Activated CD8-positive, alpha-beta T cell treated with anti-CD3 and anti-CD28 coated beads for 36 hours (primary cell): ENCODE results near the gene NOC4L. TPM values are rescaled to one million over a fixed set of nuclear protein-coding genes. Genes with fewer than 3 reads are reported as not detected.
"Not testable (repeated sequence)": the region's sequence is repeated elsewhere in the genome, so short reads cannot be mapped to it uniquely, and the experiment has no call there.

Experiments
- ATAC-seq: fragments of 200-7000 bp; cut with Tn5 transposase; one replicate; pipeline ENCODE4 v1.10.0; 2021; ENCODE audit warnings: mild to moderate bottlenecking, moderate library complexity
- CTCF ChIA-PET: fragments of 350-600 bp; sonication (Branson Sonifier 250); formaldehyde crosslinking; loops from one replicate; lab custom pipeline; 2021; ENCODE audit warnings: antibody characterized with exemption; lab: Charles Lee
- POLR2A ChIA-PET: fragments of 350-600 bp; sonication (Branson Sonifier 250); formaldehyde crosslinking; loops from one replicate; lab custom pipeline; 2021; ENCODE audit warnings: antibody characterized with exemption; lab: Charles Lee
- DNase-seq: peaks from one replicate; pipeline ENCODE4 v3.0.0-alpha.2; 2020
- H3K27ac Mint-ChIP-seq: one replicate; pipeline ENCODE4 v1.8.0; 2021; ENCODE audit warnings: mild to moderate bottlenecking, mixed read lengths
- H3K27me3 Mint-ChIP-seq: one replicate; pipeline ENCODE4 v1.8.0; 2021; ENCODE audit warnings: mixed read lengths
- H3K36me3 Mint-ChIP-seq: one replicate; pipeline ENCODE4 v1.8.0; 2021; ENCODE audit warnings: low read depth, mixed read lengths
- H3K4me1 Mint-ChIP-seq: one replicate; pipeline ENCODE4 v1.8.0; 2021; ENCODE audit warnings: low read depth, mixed read lengths
- H3K4me3 Mint-ChIP-seq: one replicate; pipeline ENCODE4 v1.8.0; 2021; ENCODE audit warnings: mild to moderate bottlenecking, moderate library complexity, mixed read lengths
- H3K9me3 Mint-ChIP-seq: one replicate; pipeline ENCODE4 v1.8.0; 2021; ENCODE audit warnings: mixed read lengths
- intact Hi-C: fragments of 100-400 bp; cut with micrococcal nuclease; formaldehyde crosslinking; loops from one replicate; pipeline ENCODE4 v1.10.0; 2022
- total RNA-seq, 2 experiments: library from RNA; stranded (reverse); gene quantifications; one replicate each; pipeline ENCODE4 v1.2.3, GENCODE V29; 2021
- TF ChIP-seq, protein P1 (sequence below): fragments of 200-600 bp; IDR thresholded peaks from one replicate; pipeline ENCODE4 v1.8.0; 2022; ENCODE audit warnings: antibody characterized with exemption, mild to moderate bottlenecking

NOC4L gene
- total RNA-seq, 2 experiments from 2014 or later = 35.6 to 41.2 TPM

DNA sequence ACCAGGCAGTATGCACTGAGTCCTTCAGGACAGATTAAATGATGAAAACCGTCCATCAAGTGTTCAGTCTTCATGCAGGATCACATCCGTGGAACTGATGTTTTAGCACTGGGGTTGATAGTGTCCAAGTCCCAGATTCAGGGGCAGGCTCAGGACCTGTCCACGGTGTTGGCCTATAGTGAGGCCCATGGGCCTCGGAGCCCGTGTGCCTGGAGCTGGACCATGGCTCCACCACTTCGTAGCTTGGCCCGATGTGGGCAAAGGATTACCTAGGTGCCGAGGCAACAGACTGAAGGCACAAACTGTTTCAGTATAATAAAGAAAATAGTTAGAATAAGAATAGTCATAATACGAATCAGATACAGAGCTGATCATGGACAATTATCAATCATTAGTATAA is 42.0 kb upstream of the NOC4L start:
- no peaks in the 10 kb centered on the region for H3K27me3 Mint-ChIP-seq
- POLR2A ChIA-PET = no interaction called here
- peaks cover 15% of the 10 kb centered on the region for H3K36me3 Mint-ChIP-seq
- H3K4me1 Mint-ChIP-seq = no peaks in the 10 kb centered on the region
- no peak overlapping the region for H3K27ac Mint-ChIP-seq
- DNase-seq (no peak), ATAC-seq (no peak)
- intact Hi-C loops = no loop called here
- CTCF ChIA-PET = no interaction called here
- H3K9me3 Mint-ChIP-seq = no peaks in the 10 kb centered on the region
- TF ChIP-seq, protein P1, sequence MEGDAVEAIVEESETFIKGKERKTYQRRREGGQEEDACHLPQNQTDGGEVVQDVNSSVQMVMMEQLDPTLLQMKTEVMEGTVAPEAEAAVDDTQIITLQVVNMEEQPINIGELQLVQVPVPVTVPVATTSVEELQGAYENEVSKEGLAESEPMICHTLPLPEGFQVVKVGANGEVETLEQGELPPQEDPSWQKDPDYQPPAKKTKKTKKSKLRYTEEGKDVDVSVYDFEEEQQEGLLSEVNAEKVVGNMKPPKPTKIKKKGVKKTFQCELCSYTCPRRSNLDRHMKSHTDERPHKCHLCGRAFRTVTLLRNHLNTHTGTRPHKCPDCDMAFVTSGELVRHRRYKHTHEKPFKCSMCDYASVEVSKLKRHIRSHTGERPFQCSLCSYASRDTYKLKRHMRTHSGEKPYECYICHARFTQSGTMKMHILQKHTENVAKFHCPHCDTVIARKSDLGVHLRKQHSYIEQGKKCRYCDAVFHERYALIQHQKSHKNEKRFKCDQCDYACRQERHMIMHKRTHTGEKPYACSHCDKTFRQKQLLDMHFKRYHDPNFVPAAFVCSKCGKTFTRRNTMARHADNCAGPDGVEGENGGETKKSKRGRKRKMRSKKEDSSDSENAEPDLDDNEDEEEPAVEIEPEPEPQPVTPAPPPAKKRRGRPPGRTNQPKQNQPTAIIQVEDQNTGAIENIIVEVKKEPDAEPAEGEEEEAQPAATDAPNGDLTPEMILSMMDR = no peak
- H3K4me3 Mint-ChIP-seq = no peak overlapping the region

DNA sequence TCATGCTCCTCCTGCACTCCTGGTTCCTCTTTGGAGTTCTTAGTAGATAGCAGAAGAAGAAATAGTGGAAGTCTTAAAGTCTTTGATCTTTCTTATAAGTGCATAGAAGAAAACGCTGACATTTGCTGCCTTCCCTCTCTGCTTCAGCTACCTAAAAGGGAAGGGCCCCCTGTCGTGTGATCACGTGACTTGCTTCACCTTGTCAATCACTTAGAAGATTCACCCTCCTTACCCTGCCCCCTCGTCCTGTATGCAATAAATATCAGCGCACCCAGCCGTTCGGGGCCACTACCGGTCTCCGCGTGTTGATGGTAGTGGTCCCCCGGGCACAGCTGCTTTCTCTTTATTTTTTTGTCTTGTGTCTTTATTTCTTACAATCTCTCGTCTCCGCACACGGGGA is 41.2 kb upstream of the NOC4L start:
- DNase-seq, ATAC-seq, H3K9me3 Mint-ChIP-seq, H3K27me3 Mint-ChIP-seq, H3K27ac Mint-ChIP-seq, H3K4me3 Mint-ChIP-seq, intact Hi-C loops, H3K4me1 Mint-ChIP-seq, POLR2A ChIA-PET, CTCF ChIA-PET: not testable (repeated sequence)
- peaks cover 14% of the 10 kb centered on the region for H3K36me3 Mint-ChIP-seq

DNA sequence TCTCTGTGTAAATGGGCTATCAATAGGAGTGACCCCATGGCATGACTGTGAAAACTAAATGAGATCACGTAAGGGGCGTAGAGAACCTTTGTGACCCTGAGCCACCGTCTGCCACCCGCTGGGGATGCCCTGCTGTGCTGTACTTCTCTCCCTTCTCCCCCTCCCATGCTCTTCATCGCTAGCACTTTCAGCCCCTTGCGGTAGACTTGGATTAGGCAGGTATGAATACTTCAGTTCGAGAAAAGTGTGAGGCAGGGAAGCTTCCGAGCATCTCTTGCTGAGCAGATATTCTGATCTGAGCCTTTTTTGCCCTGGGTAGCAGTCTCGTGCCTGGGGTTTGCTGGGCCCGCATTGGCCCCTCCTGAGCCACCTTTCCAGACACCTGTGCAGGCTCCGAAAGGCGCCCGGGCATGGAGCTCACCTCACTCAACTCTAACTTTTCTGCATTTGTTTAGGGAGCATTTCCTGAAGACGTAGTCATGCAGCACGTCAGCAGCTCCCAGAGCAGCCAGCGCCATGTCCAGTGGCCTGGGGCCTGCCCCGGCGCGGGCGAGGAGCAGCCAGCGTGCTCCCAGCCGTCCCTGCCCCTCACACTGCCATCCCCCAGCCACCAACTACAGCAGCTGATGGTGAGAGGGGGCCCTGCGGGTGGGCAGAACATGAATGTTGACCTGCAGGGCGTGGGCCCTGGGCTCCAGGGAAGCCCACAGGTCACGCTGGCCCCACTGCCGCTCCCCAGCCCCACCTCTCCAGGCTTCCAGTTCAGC is 40.5 kb upstream of the NOC4L start:
- ChIA-PET POLR2A (no interaction called here), CTCF (no interaction called here)
- ATAC-seq = no peak
- H3K9me3 Mint-ChIP-seq = no peaks in the 10 kb centered on the region
- H3K27ac Mint-ChIP-seq = no peak overlapping the region
- peaks cover 15% of the 10 kb centered on the region for H3K36me3 Mint-ChIP-seq
- no peak overlapping the region for H3K4me3 Mint-ChIP-seq
- TF ChIP-seq, protein P1 = no peak
- DNase-seq = no peak
- no peaks in the 10 kb centered on the region for H3K4me1 Mint-ChIP-seq
- intact Hi-C loops = no loop called here
- H3K27me3 Mint-ChIP-seq = no peaks in the 10 kb centered on the region

DNA sequence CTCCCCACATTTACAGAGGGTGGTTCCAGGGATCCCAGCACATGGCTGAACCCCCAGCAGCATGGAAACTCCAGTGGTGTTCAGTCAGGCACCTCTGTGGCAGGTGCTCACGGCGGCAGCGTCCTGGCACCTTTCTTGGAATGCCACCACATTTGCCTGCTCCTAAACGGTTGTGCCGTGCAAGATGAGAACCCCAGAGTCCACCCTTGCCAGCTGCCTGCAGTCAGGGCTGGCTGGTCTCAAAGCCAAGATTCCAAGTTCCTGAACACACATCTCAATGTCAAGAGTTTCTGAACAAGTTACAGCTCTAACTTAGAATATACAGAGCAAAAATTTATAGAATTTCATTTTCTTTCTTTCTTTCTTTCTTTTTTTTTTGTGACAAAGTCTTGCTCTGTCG is 38.8 kb upstream of the NOC4L start:
- ChIA-PET CTCF (no interaction called here), POLR2A (no interaction called here)
- TF ChIP-seq, protein P1 = no peak
- Mint-ChIP-seq H3K4me3 (no peak overlapping the region), H3K27ac (no peak overlapping the region), H3K4me1 (no peaks in the 10 kb centered on the region), H3K27me3 (no peaks in the 10 kb centered on the region), H3K9me3 (no peaks in the 10 kb centered on the region), H3K36me3 (peaks cover 21% of the 10 kb centered on the region)
- ATAC-seq (no peak), DNase-seq (no peak)
- intact Hi-C loops = no loop called here

DNA sequence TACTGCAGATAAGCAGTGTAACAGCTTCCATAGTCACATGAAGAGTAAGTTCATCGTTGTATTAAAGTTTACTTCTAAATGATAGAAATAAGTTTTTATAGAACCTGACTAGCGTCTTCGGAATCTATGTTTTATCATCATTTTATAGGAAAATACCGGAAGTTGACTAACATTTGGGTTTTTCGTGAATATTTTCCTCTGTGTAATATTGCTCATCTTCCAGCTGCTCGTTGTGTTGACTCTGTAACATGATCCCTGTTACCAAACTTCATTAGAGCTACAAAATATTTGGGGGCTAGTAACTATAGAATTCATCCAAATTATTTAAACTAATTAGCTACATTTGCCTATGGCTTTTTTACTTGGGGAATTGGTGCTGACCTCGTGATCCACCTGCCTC is 37.3 kb upstream of the NOC4L start:
- Mint-ChIP-seq H3K9me3 (no peaks in the 10 kb centered on the region), H3K36me3 (peaks cover 26% of the 10 kb centered on the region), H3K4me1 (no peaks in the 10 kb centered on the region), H3K4me3 (no peak overlapping the region), H3K27me3 (no peaks in the 10 kb centered on the region), H3K27ac (no peak overlapping the region)
- ChIA-PET CTCF (no interaction called here), POLR2A (interaction anchor here (0.8 kb wide), 1 partner anchor 22 kb away, joined by 3 read pairs; no protein-coding TSS in a partner anchor)
- intact Hi-C loops = no loop called here
- DNase-seq (no peak), ATAC-seq (no peak)
- TF ChIP-seq, protein P1 = no peak
